HCT116 (cell line): ENCODE measurements around the gene DOCK1. TPM values are rescaled to one million over a fixed set of nuclear protein-coding genes. Genes with fewer than 3 reads are reported as not detected.

Experiments
- ATAC-seq: fragments of 200-7000 bp; cut with Tn5 transposase; 2 replicates; pipeline ENCODE4 v1.9.1; 2020; ENCODE audit warnings: mild to moderate bottlenecking, moderate library complexity
- BruUV-seq: library from RNA; stranded (reverse); fragments of 400-500 nt; replicated peaks from 2 replicates; lab custom pipeline; 2021; lab: Mats Ljungman, UMichigan
- CTCF ChIA-PET: fragments of 300-600 bp; sonication (Branson Sonifier 250); formaldehyde crosslinking; loops from one replicate; lab custom pipeline; 2021; ENCODE audit warnings: antibody characterized with exemption; lab: Charles Lee
- POLR2A ChIA-PET: fragments of 300-600, 350-600 bp; sonication (Branson Sonifier 250); formaldehyde crosslinking; loops from one replicate; lab custom pipeline; 2021; ENCODE audit warnings: antibody characterized with exemption; lab: Charles Lee
- RAD21 ChIA-PET, 2 experiments: fragments of 300-600 bp; sonication (Branson Sonifier 250); formaldehyde crosslinking; loops; one replicate each; lab custom pipeline; 2023; ENCODE audit warnings: low total read pairs in 2 of 2; ENCODE audit not compliant: uncharacterized antibody in 2 of 2, unreplicated experiment in 2 of 2, low non-redundant PET in 1 of 2; lab: Charles Lee
- DNase-seq: peaks from one replicate; pipeline ENCODE4 v3.0.0-alpha.2; 2010; ENCODE audit warnings: low read depth, low spot score
- H2AFZ ChIP-seq: fragments of 200-600 bp; shearing (Covaris generic), sonication (generic); 2 replicates; pipeline ENCODE4 v1.6.1; 2017; ENCODE audit warnings: low read depth, mixed run types, mixed read lengths, antibody characterized with exemption, low read length; ENCODE audit not compliant: poor library complexity, severe bottlenecking
- H3K27ac ChIP-seq: 2 replicates; pipeline ENCODE4 v1.5.1; 2012; ENCODE audit warnings: low read depth, low read length
- H3K27me3 ChIP-seq: fragments of 200-600 bp; sonication (generic); 2 replicates; pipeline ENCODE4 v1.6.1; 2016; ENCODE audit warnings: mixed run types, low read length, mixed read lengths; ENCODE audit not compliant: insufficient read depth
- H3K36me3 ChIP-seq, 2 experiments: fragments of 200-500 bp in 1 of 2; fragments of 200-600 bp in 1 of 2; sonication (Bioruptor generic) in 1 of 2; sonication (generic) in 1 of 2; 2 replicates each; pipeline versions ENCODE4 v1.5.1 to v1.6.1; 2014 to 2016; ENCODE audit warnings: low read length in 2 of 2, inconsistent platforms in 1 of 2, mixed read lengths in 1 of 2, mixed run types in 1 of 2; ENCODE audit not compliant: insufficient read depth in 2 of 2, control insufficient read depth in 1 of 2
- H3K4me1 ChIP-seq, 2 experiments: fragments of 200-600 bp in 1 of 2; sonication (generic) in 1 of 2; 2 replicates each; pipeline versions ENCODE4 v1.5.1 to v1.6.1; 2012 to 2017; ENCODE audit warnings: low read length in 2 of 2, inconsistent platforms in 1 of 2, mild to moderate bottlenecking in 1 of 2, mixed read lengths in 1 of 2, mixed run types in 1 of 2, moderate library complexity in 1 of 2; ENCODE audit not compliant: insufficient read depth in 2 of 2, control insufficient read depth in 1 of 2
- H3K4me2 ChIP-seq: fragments of 200-600 bp; sonication (generic); 2 replicates; pipeline ENCODE4 v1.6.1; 2017; ENCODE audit warnings: mixed run types, low read length, mixed read lengths
- H3K4me3 ChIP-seq, 2 experiments: fragments of 200-600 bp in 1 of 2; sonication (generic) in 1 of 2; replicated peaks in 1 of 2; 2 replicates each; pipeline ENCODE4 v1.5.1; 2011 to 2016; ENCODE audit warnings: low read length in 2 of 2, control low read depth in 1 of 2, low read depth in 1 of 2, mild to moderate bottlenecking in 1 of 2, mixed read lengths in 1 of 2, mixed run types in 1 of 2
- H3K79me2 ChIP-seq: fragments of 200-600 bp; sonication (generic); 2 replicates; pipeline ENCODE4 v1.6.1; 2017; ENCODE audit warnings: mild to moderate bottlenecking, mixed run types, low read length, moderate library complexity, mixed read lengths; ENCODE audit not compliant: insufficient read depth
- H3K9ac ChIP-seq: fragments of 200-600 bp; sonication (generic); 2 replicates; pipeline ENCODE4 v1.6.1; 2016; ENCODE audit warnings: low read length, mixed read lengths
- H3K9me2 ChIP-seq: fragments of 200-600 bp; sonication (generic), shearing (Covaris generic); 2 replicates; pipeline ENCODE4 v1.6.1; 2017; ENCODE audit warnings: mixed run types, mild to moderate bottlenecking, moderate library complexity; ENCODE audit not compliant: insufficient read depth
- H3K9me3 ChIP-seq, 2 experiments: fragments of 200-500 bp in 1 of 2; fragments of 200-600 bp in 1 of 2; sonication (Bioruptor generic) in 1 of 2; sonication (generic) in 1 of 2; 2 replicates each; pipeline ENCODE4 v1.6.1; 2014 to 2017; ENCODE audit warnings: low read length in 2 of 2, mixed read lengths in 2 of 2, inconsistent platforms in 1 of 2, low read depth in 1 of 2, mild to moderate bottlenecking in 1 of 2, mixed run types in 1 of 2, moderate library complexity in 1 of 2; ENCODE audit not compliant: control insufficient read depth in 1 of 2, insufficient read depth in 1 of 2
- H4K20me1 ChIP-seq: fragments of 200-600 bp; sonication (generic), shearing (Covaris generic); 2 replicates; pipeline ENCODE4 v1.6.1; 2017; ENCODE audit warnings: mixed run types, mild to moderate bottlenecking, moderate library complexity; ENCODE audit not compliant: insufficient read depth
- ATF3 ChIP-seq: IDR thresholded peaks from 2 replicates; pipeline ENCODE4 v1.6.1; 2012
- CTCF ChIP-seq, 3 experiments: fragments of 200-600 bp in 1 of 3; sonication (generic) in 1 of 3; IDR thresholded peaks in 2 of 3; conservative IDR thresholded peaks in 1 of 3; 2 replicates each; pipeline ENCODE4 v1.5.1; 2012 to 2017; ENCODE audit warnings: low read depth in 2 of 3, low read length in 2 of 3, antibody characterized with exemption in 1 of 3, borderline replicate concordance in 1 of 3, control low read depth in 1 of 3, mild to moderate bottlenecking in 1 of 3, mixed read lengths in 1 of 3, mixed run types in 1 of 3, moderate library complexity in 1 of 3; ENCODE audit not compliant: insufficient read depth in 1 of 3
- EGR1 ChIP-seq: IDR thresholded peaks from 2 replicates; pipeline ENCODE4 v1.6.1; 2012; ENCODE audit warnings: low read depth
- EZH2 ChIP-seq: fragments of 200-600 bp; sonication (generic); IDR thresholded peaks from 2 replicates; pipeline ENCODE4 v1.6.1; 2017; ENCODE audit warnings: antibody characterized with exemption, mixed run types
- EZH2phosphoT487 ChIP-seq: fragments of 200-600 bp; IDR thresholded peaks from 2 replicates; pipeline ENCODE4 v1.6.1; 2018; ENCODE audit warnings: antibody characterized with exemption, borderline replicate concordance
- POLR2AphosphoS5 ChIP-seq: IDR thresholded peaks from 2 replicates; pipeline ENCODE4 v1.6.1; 2011; ENCODE audit warnings: mild to moderate bottlenecking, low read depth, low read length, moderate library complexity
- SP1 ChIP-seq: IDR thresholded peaks from 2 replicates; pipeline ENCODE4 v1.6.1; 2012; ENCODE audit warnings: low read depth
- ZBTB33 ChIP-seq: IDR thresholded peaks from 2 replicates; pipeline ENCODE4 v1.6.1; 2011; ENCODE audit warnings: mild to moderate bottlenecking, low read length, moderate library complexity; ENCODE audit not compliant: insufficient replicate concordance; ENCODE audit errors: extremely low read depth
- intact Hi-C: fragments of 100-400 bp; cut with micrococcal nuclease; formaldehyde crosslinking; loops from 2 replicates; pipeline ENCODE4 v1.10.0; 2022
- total RNA-seq: library from RNA; stranded (reverse); gene quantifications from one replicate; pipeline ENCODE4 v1.2.1, GENCODE V29; 2021; ENCODE audit not compliant: unreplicated experiment

The DOCK1 gene
- total RNA-seq, 1 experiment from 2014 or later, result 46.5 TPM

GRCh38 chr10:127280446-127280845 is 375.2 kb downstream of the DOCK1 start:
- Histone ChIP-seq H2AFZ (no peak overlapping the region), H3K9ac (no peak overlapping the region), H3K9me3 (no peaks in the 10 kb centered on the region), H3K36me3 (no peaks in the 10 kb centered on the region), H3K4me3 (no peak overlapping the region), H3K27me3 (no peaks in the 10 kb centered on the region), H3K79me2 (no peaks in the 10 kb centered on the region), H4K20me1 (no peaks in the 10 kb centered on the region), H3K9me2 (no peaks in the 10 kb centered on the region), H3K27ac (no peak overlapping the region), H3K4me2 (no peak overlapping the region), H3K4me1 (no peaks in the 10 kb centered on the region)
- ChIA-PET CTCF (no interaction called here), POLR2A (no interaction called here), RAD21 (no interaction called here)
- no TSS peak for BruUV-seq
- TF ChIP-seq EGR1 (no peak), ATF3 (no peak), CTCF (IDR thresholded peaks at IDR 0.05 in 2 of 3, conservative IDR thresholded peaks at IDR 0.05 in 1 of 3; ENCODE audit: borderline replicate concordance in 1 of 3, insufficient read depth in 1 of 3, low read depth in 2 of 3, low read length in 2 of 3) (no peak), SP1 (no peak), POLR2AphosphoS5 (no peak), ZBTB33 (no peak), EZH2phosphoT487 (no peak), EZH2 (no peak)
- intact Hi-C loops, result no loop called here
- ATAC-seq (no peak), DNase-seq (no peak)
